Activated CD4-positive, alpha-beta T cell treated with anti-CD3 and anti-CD28 coated beads for 4 hours (primary cell): ENCODE results near the gene PHC2.

Experiments used
- DNase-seq, 2 donors: peaks; one replicate each; pipeline ENCODE4 v3.0.0-alpha.2; 2020

The PHC2 gene

GRCh38 chr1:33388805-33389771 lies 41.8 kb downstream of the PHC2 start:
- no peak for DNase-seq

GRCh38 chr1:33387625-33388024 lies 43.3 kb downstream of the PHC2 start:
- DNase-seq, result no peak

DNA sequence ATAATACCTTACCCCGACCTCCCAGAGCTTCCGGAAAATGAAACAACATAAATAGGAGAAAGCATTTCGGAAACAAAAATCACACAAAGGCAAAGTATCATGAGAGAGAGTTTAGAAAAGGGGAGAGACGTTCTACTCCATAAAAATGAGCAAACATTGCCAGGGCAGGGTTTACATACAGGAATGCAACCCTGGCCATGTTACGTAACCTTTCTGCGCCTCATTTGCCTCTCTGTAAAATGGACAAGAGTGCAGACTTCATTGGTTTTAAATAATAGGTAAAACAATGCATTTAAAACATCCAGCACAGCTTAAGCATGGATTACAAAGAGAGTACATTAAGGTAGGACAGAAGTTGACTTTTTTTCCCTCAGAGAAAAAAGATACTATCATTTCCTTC lies 45.6 kb downstream of the PHC2 start:
- no peak for DNase-seq

- no peak for DNase-seq
Observed at GRCh38 chr1:33384040-33384812, 46.7 kb downstream of the PHC2 start.

DNA sequence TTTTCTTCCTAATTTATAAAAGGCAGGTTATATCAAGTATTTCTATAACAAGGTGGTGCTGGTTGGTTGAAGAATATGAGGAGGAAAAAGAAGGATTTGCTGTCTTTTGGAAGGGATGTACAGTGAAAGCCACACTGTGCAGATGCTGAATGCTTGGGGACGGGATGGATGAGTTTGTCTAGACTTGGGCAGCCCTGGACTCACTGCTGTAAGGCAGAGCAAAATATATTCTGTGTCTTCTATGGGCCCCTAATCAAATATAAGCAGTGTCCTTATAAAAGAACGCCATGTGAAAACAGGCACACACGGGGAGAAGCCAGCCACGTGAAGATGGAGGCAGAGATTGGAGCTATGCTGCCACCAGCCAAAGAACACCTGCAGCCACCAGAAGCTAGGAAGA lies 47.4 kb downstream of the PHC2 start:
- DNase-seq, result no peak

GRCh38 chr1:33382661-33383415 lies 48.1 kb downstream of the PHC2 start:
- DNase-seq, result no peak

GRCh38 chr1:33381977-33382376 lies 48.9 kb downstream of the PHC2 start:
- no peak for DNase-seq

DNA sequence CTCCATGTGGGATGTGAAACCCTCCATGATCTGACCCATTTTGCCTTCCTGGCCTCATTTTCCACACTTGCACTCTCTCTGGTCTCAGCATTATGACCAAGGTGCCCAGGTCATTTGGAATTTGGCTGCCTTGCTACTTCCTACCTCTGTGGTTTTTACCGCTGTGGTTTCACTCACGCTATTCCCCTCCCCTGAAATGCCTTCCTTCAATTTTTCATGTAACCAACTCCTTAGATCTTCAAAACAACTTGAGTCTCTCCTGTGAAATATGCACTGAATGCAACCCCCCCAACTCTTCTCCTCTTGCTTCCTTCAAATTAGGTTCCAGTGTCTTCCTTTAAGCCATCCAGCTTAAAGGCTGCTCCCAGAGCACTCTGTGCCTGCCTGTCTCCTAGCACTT lies 50.1 kb downstream of the PHC2 start:
- no peak for DNase-seq

- no peak for DNase-seq
Observed at GRCh38 chr1:33379631-33380354, 51.1 kb downstream of the PHC2 start.

GRCh38 chr1:33378976-33379375 lies 51.9 kb downstream of the PHC2 start:
- no peak for DNase-seq

GRCh38 chr1:33378524-33378923 lies 52.4 kb downstream of the PHC2 start:
- no peak for DNase-seq

GRCh38 chr1:33377756-33378155 lies 53.1 kb downstream of the PHC2 start:
- DNase-seq, result no peak

DNA sequence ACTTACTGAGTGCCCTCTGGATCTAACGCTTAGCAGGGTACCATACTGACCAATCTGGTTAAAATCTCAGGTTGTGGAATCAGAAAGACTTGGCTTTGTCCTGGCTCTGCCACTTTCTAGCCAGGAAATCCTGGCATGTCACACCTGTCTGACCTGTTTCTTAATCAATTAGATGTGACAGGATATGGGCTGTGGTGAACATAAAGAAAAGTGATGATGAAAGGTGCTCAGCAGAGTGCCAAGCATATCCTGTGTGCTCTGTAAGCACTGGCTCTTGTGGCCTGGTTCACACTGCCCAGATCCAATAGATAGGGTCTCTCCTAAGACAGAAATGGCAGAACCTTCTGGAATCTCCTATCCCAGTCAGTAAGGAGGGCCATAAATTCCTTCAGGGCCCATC lies 53.9 kb downstream of the PHC2 start:
- no peak for DNase-seq

GRCh38 chr1:33375316-33375715 lies 55.6 kb downstream of the PHC2 start:
- DNase-seq, result no peak

DNA sequence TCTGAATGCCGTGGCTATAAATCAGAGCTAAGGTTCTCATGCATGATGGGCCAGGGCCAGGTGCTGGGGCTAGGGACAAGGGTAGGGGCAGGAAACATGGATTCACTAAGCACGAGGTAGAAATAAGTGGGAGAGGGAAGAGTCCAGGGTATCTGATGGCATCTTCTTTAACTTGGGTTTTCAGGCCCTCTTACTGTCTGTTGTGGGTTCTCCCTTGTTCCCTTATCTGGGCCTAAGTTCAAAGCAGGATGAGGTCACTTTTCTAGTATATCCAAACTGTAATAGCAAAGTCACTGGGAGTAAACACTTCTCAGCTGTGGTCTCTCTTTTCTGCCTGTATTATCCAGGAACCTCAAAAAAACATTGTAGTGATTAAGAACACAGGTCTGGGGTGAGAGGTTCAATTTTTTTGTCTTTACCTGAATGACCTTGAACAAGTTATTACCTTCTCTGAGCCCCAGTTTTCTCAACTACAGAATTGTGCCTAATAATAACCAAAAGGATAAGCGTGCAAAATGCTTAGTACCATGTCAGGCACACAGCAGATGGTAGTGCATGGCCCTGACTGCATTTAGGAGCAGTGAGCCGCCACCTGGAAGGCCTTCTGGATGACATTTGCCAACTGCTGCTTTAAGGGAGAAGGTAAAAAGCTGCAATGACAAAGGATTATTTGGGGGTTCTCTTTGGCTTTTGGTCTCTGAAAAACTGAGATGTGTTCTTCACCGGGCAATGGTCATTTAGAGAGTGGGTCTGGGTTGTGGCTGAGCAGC lies 56.4 kb downstream of the PHC2 start:
- no peak for DNase-seq

DNA sequence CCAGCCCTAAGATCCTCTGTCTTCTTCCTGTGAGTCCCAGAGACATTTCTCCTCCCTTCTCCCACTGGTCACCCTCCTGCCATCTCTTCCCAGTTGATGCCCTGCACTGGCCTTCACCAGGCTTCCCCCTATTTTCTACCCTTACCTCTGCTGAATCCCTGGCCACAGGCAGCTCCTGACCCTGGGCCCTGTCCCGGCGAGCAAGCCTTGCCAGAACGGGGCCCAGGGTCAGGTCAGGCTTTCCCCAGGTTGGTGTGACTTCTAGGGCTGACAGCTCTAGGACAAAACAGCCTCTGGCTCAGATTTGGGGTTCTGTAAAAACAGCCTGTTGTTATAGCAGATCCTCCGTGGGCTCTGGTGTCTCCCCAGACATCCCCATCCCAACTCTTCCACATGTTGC lies 57.3 kb downstream of the PHC2 start:
- no peak for DNase-seq

- DNase-seq, result no peak
Observed at GRCh38 chr1:33372677-33373076, 58.2 kb downstream of the PHC2 start.

DNA sequence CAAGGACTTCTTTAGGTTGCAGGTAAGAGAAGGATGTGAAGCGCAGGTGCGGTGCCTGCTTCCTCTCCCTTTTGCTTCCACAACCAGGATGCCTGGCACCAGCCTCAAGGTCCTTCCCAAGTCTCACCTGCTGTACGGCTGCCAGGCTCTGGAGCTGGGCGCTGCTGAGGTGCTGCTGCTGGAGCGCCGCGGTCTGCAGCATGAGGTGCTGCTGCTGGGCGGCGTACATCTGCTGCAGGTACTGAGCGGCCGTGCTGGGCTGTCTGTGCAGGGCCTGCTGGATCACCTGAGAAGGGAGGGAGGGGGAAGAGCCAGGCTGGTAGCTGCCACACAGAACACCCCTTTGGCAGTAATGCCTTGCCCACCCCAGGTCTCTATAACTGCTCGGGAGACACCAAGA lies 58.7 kb downstream of the PHC2 start:
- no peak for DNase-seq

DNA sequence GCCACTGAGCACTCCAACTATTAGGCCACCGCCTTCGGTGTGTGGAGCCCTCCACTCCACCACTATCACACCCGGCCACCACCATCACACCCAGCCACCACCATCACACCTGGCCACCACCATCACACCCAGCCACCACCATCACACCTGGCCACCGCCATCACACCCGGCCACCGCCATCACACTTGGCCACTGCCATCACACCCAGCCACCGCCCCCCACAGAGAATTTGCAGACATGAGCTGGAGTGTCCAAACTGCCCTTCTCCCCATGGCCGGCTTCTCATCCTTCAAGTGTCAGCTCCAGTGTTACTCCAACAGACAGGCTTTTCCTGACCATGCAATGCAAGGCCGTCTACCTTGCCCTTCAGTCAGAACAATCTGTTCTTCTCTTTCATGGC lies 59.6 kb downstream of the PHC2 start:
- no peak for DNase-seq

GRCh38 chr1:33370827-33371226 lies 60.1 kb downstream of the PHC2 start:
- no peak for DNase-seq

GRCh38 chr1:33370301-33370700 lies 60.6 kb downstream of the PHC2 start:
- DNase-seq, result no peak

- DNase-seq, result no peak
Observed at GRCh38 chr1:33369764-33370163, 61.1 kb downstream of the PHC2 start.
